ENCODE results near the gene SPTLC1. TPM values are rescaled to one million over a fixed set of nuclear protein-coding genes. Genes with fewer than 3 reads are reported as not detected.
"Not testable (repeated sequence)": the region's sequence is repeated elsewhere in the genome, so short reads cannot be mapped to it uniquely, and the experiment has no call there.

SPTLC1 gene
- total RNA-seq, 1 experiment from 2014 or later, result 47.3 TPM

GRCh38 chr9:92008041-92008440 is 107.2 kb downstream of the SPTLC1 start:
- H2AFZ ChIP-seq (ENCODE audit: low read length), result no peak overlapping the region
- H3K9me3 ChIP-seq (ENCODE audit: low read length), result no peaks in the 10 kb centered on the region
- no peak overlapping the region for H3K9ac ChIP-seq (ENCODE audit: low read length)
- H3K4me2 ChIP-seq (ENCODE audit: low read depth, low read length, poor library complexity, severe bottlenecking), result no peak overlapping the region
- H3K4me3 ChIP-seq (ENCODE audit: low read length), result no peak overlapping the region
- no peak overlapping the region for H3K27ac ChIP-seq (ENCODE audit: low read length)
- no peaks in the 10 kb centered on the region for H4K20me1 ChIP-seq (ENCODE audit: insufficient read depth, low read depth, low read length)
- DNase-seq, result no peak
- H3K36me3 ChIP-seq (ENCODE audit: insufficient read depth, low read length), result no peaks in the 10 kb centered on the region
- no peaks in the 10 kb centered on the region for H3K9me2 ChIP-seq (replicated peaks; ENCODE audit: insufficient read depth, low read length)
- no peaks in the 10 kb centered on the region for H3K79me2 ChIP-seq (ENCODE audit: low read length)
- no peaks in the 10 kb centered on the region for H3K27me3 ChIP-seq (ENCODE audit: low read length)
- no peaks in the 10 kb centered on the region for H3K4me1 ChIP-seq (ENCODE audit: low read length)

- Histone ChIP-seq H4K20me1 (ENCODE audit: insufficient read depth, low read depth, low read length) (no peaks in the 10 kb centered on the region), H3K9me3 (ENCODE audit: low read length) (no peaks in the 10 kb centered on the region)
Observed at GRCh38 chr9:92004045-92004392, 111.2 kb downstream of the SPTLC1 start.

GRCh38 chr9:92003308-92004044 is 111.7 kb downstream of the SPTLC1 start:
- Histone ChIP-seq H3K27me3 (ENCODE audit: low read length) (no peaks in the 10 kb centered on the region), H4K20me1 (ENCODE audit: insufficient read depth, low read depth, low read length) (no peaks in the 10 kb centered on the region)

More at GRCh38 chr9:92004045-92004392, 111.2 kb downstream of the SPTLC1 start:
- DNase-seq, result no peak
- H2AFZ ChIP-seq (ENCODE audit: low read length), result no peak overlapping the region
- H3K9ac ChIP-seq (ENCODE audit: low read length), result no peak overlapping the region
- H3K4me2 ChIP-seq (ENCODE audit: low read depth, low read length, poor library complexity, severe bottlenecking), result no peak overlapping the region
- no peaks in the 10 kb centered on the region for H3K9me2 ChIP-seq (replicated peaks; ENCODE audit: insufficient read depth, low read length)
- H3K4me1 ChIP-seq (ENCODE audit: low read length), result no peaks in the 10 kb centered on the region
- no peaks in the 10 kb centered on the region for H3K27me3 ChIP-seq (ENCODE audit: low read length)
- no peak overlapping the region for H3K4me3 ChIP-seq (ENCODE audit: low read length)
- H3K27ac ChIP-seq (ENCODE audit: low read length), result no peak overlapping the region
- H3K36me3 ChIP-seq (ENCODE audit: insufficient read depth, low read length), result no peaks in the 10 kb centered on the region
- H3K79me2 ChIP-seq (ENCODE audit: low read length), result no peaks in the 10 kb centered on the region

GRCh38 chr9:92001948-92002347 is 113.3 kb downstream of the SPTLC1 start:
- H3K4me1 ChIP-seq (ENCODE audit: low read length); H4K20me1 ChIP-seq (ENCODE audit: insufficient read depth, low read depth, low read length); H3K9ac ChIP-seq (ENCODE audit: low read length); H3K27me3 ChIP-seq (ENCODE audit: low read length); H3K9me2 ChIP-seq (replicated peaks; ENCODE audit: insufficient read depth, low read length); H3K4me3 ChIP-seq (ENCODE audit: low read length); H3K4me2 ChIP-seq (ENCODE audit: low read depth, low read length, poor library complexity, severe bottlenecking); H2AFZ ChIP-seq (ENCODE audit: low read length); H3K36me3 ChIP-seq (ENCODE audit: insufficient read depth, low read length); H3K79me2 ChIP-seq (ENCODE audit: low read length); H3K9me3 ChIP-seq (ENCODE audit: low read length); H3K27ac ChIP-seq (ENCODE audit: low read length); DNase-seq: not testable (repeated sequence)

More at GRCh38 chr9:92003308-92004044, 111.7 kb downstream of the SPTLC1 start:
- Histone ChIP-seq H3K4me3 (ENCODE audit: low read length) (no peak overlapping the region), H3K4me2 (ENCODE audit: low read depth, low read length, poor library complexity, severe bottlenecking) (no peak overlapping the region), H3K36me3 (ENCODE audit: insufficient read depth, low read length) (no peaks in the 10 kb centered on the region), H2AFZ (ENCODE audit: low read length) (no peak overlapping the region), H3K9me3 (ENCODE audit: low read length) (no peaks in the 10 kb centered on the region), H3K4me1 (ENCODE audit: low read length) (no peaks in the 10 kb centered on the region), H3K9me2 (replicated peaks; ENCODE audit: insufficient read depth, low read length) (no peaks in the 10 kb centered on the region), H3K27ac (ENCODE audit: low read length) (no peak overlapping the region), H3K79me2 (ENCODE audit: low read length) (no peaks in the 10 kb centered on the region), H3K9ac (ENCODE audit: low read length) (no peak overlapping the region)
- DNase-seq, result no peak

GRCh38 chr9:92001244-92001643 is 114.0 kb downstream of the SPTLC1 start:
- Histone ChIP-seq H3K79me2 (ENCODE audit: low read length) (no peaks in the 10 kb centered on the region), H3K4me2 (ENCODE audit: low read depth, low read length, poor library complexity, severe bottlenecking) (no peak overlapping the region), H2AFZ (ENCODE audit: low read length) (no peak overlapping the region), H3K27ac (ENCODE audit: low read length) (no peak overlapping the region), H3K9me3 (ENCODE audit: low read length) (no peaks in the 10 kb centered on the region), H4K20me1 (ENCODE audit: insufficient read depth, low read depth, low read length) (no peaks in the 10 kb centered on the region), H3K36me3 (ENCODE audit: insufficient read depth, low read length) (no peaks in the 10 kb centered on the region), H3K9ac (ENCODE audit: low read length) (no peak overlapping the region), H3K4me1 (ENCODE audit: low read length) (no peaks in the 10 kb centered on the region), H3K27me3 (ENCODE audit: low read length) (no peaks in the 10 kb centered on the region), H3K4me3 (ENCODE audit: low read length) (no peak overlapping the region), H3K9me2 (replicated peaks; ENCODE audit: insufficient read depth, low read length) (no peaks in the 10 kb centered on the region)
- no peak for DNase-seq

- DNase-seq, result no peak
- H3K9me3 ChIP-seq (ENCODE audit: low read length), result no peaks in the 10 kb centered on the region
- H4K20me1 ChIP-seq (ENCODE audit: insufficient read depth, low read depth, low read length), result no peaks in the 10 kb centered on the region
- H3K27me3 ChIP-seq (ENCODE audit: low read length), result no peaks in the 10 kb centered on the region
- no peaks in the 10 kb centered on the region for H3K4me1 ChIP-seq (ENCODE audit: low read length)
- H3K9ac ChIP-seq (ENCODE audit: low read length), result no peak overlapping the region
- no peaks in the 10 kb centered on the region for H3K36me3 ChIP-seq (ENCODE audit: insufficient read depth, low read length)
- H3K27ac ChIP-seq (ENCODE audit: low read length), result no peak overlapping the region
- H3K4me2 ChIP-seq (ENCODE audit: low read depth, low read length, poor library complexity, severe bottlenecking), result no peak overlapping the region
- no peaks in the 10 kb centered on the region for H3K9me2 ChIP-seq (replicated peaks; ENCODE audit: insufficient read depth, low read length)
- H3K4me3 ChIP-seq (ENCODE audit: low read length), result no peak overlapping the region
- H2AFZ ChIP-seq (ENCODE audit: low read length), result no peak overlapping the region
- H3K79me2 ChIP-seq (ENCODE audit: low read length), result no peaks in the 10 kb centered on the region
Observed at GRCh38 chr9:91995000-91995655, 120.1 kb downstream of the SPTLC1 start.

- Histone ChIP-seq H3K9me3 (ENCODE audit: low read length) (no peaks in the 10 kb centered on the region), H3K4me3 (ENCODE audit: low read length) (no peak overlapping the region), H3K9me2 (replicated peaks; ENCODE audit: insufficient read depth, low read length) (no peaks in the 10 kb centered on the region), H3K9ac (ENCODE audit: low read length) (no peak overlapping the region), H3K36me3 (ENCODE audit: insufficient read depth, low read length) (no peaks in the 10 kb centered on the region), H3K79me2 (ENCODE audit: low read length) (no peaks in the 10 kb centered on the region), H3K27ac (ENCODE audit: low read length) (no peak overlapping the region), H3K4me2 (ENCODE audit: low read depth, low read length, poor library complexity, severe bottlenecking) (no peak overlapping the region), H4K20me1 (ENCODE audit: insufficient read depth, low read depth, low read length) (no peaks in the 10 kb centered on the region), H2AFZ (ENCODE audit: low read length) (no peak overlapping the region), H3K27me3 (ENCODE audit: low read length) (no peaks in the 10 kb centered on the region), H3K4me1 (ENCODE audit: low read length) (no peaks in the 10 kb centered on the region)
- no peak for DNase-seq
Observed at GRCh38 chr9:91994422-91994821, 120.8 kb downstream of the SPTLC1 start.

- Histone ChIP-seq H4K20me1 (ENCODE audit: insufficient read depth, low read depth, low read length) (no peaks in the 10 kb centered on the region), H3K9me2 (replicated peaks; ENCODE audit: insufficient read depth, low read length) (no peaks in the 10 kb centered on the region), H3K27ac (ENCODE audit: low read length) (no peak overlapping the region), H3K27me3 (ENCODE audit: low read length) (no peaks in the 10 kb centered on the region), H3K36me3 (ENCODE audit: insufficient read depth, low read length) (no peaks in the 10 kb centered on the region), H3K4me2 (ENCODE audit: low read depth, low read length, poor library complexity, severe bottlenecking) (no peak overlapping the region), H2AFZ (ENCODE audit: low read length) (no peak overlapping the region), H3K9ac (ENCODE audit: low read length) (no peak overlapping the region), H3K4me1 (ENCODE audit: low read length) (no peaks in the 10 kb centered on the region), H3K79me2 (ENCODE audit: low read length) (no peaks in the 10 kb centered on the region), H3K4me3 (ENCODE audit: low read length) (no peak overlapping the region), H3K9me3 (ENCODE audit: low read length) (no peaks in the 10 kb centered on the region)
- no peak for DNase-seq
Observed at GRCh38 chr9:91992461-91993041, 122.7 kb downstream of the SPTLC1 start.
